GM10266 (cell line): ENCODE measurements around the gene FRMD3.
"Not testable (repeated sequence)": the region's sequence is repeated elsewhere in the genome, so short reads cannot be mapped to it uniquely, and the experiment has no call there.

Experiments
- DNase-seq: peaks from one replicate; pipeline ENCODE4 v3.0.0; 2012; ENCODE audit errors: extremely low spot score
- TF ChIP-seq, protein P1 (sequence below): IDR thresholded peaks from 2 replicates; pipeline ENCODE4 v1.5.1; 2012; ENCODE audit warnings: mild to moderate bottlenecking, low read depth; ENCODE audit not compliant: control insufficient read depth, insufficient read depth; ENCODE audit errors: missing control alignments

FRMD3 gene

DNA sequence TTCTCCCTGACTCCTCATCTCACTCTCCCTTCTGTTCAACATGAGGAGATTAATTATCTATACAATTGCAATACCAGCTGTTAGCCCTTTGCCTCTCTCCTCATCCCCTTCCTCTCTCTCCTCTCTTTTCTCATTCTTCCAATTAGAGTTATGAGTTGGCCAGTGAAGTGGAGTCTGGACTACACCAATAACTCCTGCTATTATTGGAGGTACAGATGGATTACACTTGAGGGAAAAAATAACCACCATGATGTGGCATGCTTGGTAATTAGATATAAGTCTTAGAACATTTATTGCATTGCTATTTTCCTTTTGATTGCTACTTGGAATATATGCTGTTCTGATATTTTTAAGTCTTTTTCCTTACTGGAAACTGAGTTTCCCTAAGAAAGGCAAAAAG is 159.2 kb downstream of the FRMD3 start:
- TF ChIP-seq, protein P1, sequence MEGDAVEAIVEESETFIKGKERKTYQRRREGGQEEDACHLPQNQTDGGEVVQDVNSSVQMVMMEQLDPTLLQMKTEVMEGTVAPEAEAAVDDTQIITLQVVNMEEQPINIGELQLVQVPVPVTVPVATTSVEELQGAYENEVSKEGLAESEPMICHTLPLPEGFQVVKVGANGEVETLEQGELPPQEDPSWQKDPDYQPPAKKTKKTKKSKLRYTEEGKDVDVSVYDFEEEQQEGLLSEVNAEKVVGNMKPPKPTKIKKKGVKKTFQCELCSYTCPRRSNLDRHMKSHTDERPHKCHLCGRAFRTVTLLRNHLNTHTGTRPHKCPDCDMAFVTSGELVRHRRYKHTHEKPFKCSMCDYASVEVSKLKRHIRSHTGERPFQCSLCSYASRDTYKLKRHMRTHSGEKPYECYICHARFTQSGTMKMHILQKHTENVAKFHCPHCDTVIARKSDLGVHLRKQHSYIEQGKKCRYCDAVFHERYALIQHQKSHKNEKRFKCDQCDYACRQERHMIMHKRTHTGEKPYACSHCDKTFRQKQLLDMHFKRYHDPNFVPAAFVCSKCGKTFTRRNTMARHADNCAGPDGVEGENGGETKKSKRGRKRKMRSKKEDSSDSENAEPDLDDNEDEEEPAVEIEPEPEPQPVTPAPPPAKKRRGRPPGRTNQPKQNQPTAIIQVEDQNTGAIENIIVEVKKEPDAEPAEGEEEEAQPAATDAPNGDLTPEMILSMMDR: no peak
- no peak for DNase-seq

DNA sequence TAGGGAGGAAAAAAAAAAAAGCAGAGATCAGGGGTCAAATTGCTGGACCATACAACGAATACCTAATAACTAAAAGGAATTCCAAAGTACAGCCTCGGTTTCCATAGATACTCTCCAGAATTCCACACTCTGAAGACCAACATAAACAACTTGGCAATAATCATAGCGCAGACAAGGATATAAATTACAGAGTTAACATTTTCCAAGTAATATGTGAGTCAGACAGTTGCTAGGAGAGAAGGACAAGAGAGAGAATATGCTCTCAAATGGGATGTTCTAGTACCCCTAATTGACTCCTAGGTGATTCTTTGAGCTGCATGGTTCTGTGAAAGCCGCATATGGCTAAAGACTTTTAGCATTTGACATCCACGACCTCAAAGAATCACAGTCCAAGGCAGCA is 165.2 kb downstream of the FRMD3 start:
- TF ChIP-seq, protein P1: no peak
- no peak for DNase-seq

DNA sequence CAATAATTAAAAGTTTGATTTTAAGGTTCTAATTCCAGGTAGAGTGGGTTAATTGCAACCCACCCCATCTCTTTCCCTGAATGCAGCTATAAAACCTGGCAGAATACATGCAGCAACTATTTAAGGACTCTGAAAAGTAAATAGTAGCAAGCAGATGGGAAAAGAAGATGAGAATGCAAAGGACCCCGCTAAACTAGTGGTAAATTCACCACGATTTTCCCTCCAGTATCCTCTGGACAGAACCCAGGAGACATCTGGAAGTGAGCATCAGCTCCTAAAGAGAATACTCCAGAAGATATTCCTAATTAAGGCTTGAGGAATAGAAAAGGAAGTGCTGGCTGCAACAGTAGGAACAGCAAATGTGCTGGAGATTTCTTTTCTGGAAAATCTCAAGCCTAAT is 170.9 kb downstream of the FRMD3 start:
- TF ChIP-seq, protein P1: no peak
- DNase-seq: no peak

DNA sequence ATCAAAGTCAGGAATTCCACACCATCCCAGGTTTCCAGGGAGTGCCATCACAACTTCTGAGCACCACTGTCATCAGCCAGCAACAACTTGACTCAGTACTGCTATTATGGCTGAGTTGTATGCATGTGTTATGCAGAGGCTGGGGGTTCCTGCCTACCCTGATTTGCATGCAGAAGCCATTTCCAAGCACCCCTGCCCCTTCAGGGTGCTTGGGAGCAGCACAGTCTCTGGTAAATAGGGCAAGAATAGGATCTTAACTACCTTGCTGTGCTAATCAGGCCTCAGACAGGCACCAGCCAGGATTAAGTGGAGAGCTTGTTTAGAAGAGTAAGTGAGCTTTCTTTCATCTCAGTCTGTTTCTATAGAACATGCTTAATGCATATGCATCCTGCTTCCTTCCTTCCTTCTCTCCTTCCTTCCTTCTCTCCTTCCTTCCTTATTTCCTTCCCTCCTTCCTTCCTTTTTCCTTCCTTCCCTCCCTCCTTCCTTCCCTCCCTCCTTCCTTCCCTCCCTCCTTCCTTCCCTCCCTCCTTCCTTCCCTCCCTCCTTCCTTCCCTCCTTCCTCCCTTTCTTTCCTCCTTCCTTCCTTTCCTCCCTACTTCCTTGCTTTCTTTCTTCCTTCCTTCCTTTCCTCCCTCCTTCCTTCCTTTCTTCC is 175.7 kb downstream of the FRMD3 start:
- DNase-seq: no peak
- TF ChIP-seq, protein P1: no peak

DNA sequence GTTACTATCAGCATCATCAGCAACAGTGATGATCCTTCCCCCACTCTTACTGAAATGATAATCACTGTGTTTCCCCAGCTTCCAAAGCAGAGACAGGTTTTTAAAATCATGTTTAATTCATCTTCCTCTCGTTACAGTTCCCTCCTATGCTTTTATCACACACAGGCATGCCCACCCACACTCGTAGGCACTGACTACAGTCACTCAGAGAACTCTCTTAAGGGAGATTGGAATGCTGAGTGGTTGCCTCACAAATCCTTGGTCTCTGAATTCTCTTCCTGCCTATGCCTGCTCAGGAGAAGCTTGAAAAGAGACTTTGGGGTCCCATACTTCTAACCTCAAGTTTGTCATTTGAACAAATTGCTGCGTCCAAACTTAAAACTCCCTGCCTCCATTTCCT is 179.2 kb downstream of the FRMD3 start:
- TF ChIP-seq, protein P1: no peak
- no peak for DNase-seq

DNA sequence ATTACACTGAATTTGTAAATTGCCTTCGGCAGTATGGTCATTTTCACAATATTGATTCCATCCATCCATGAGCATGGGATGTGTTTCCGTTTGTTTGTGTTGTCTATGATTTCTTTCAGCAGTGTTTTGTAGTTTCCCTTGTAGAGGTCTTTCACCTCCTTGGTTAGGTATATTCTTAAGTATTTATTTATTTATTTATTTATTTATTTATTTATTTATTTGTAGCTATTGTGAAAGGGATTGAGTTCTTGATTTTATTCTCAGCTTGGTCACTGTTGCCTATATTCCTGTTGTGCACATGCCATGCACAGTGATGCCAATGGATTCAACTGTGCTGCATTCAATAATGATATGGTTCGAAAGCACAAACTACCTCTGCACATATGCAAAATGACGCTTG is 179.7 kb downstream of the FRMD3 start:
- not testable (repeated sequence) for DNase-seq

DNA sequence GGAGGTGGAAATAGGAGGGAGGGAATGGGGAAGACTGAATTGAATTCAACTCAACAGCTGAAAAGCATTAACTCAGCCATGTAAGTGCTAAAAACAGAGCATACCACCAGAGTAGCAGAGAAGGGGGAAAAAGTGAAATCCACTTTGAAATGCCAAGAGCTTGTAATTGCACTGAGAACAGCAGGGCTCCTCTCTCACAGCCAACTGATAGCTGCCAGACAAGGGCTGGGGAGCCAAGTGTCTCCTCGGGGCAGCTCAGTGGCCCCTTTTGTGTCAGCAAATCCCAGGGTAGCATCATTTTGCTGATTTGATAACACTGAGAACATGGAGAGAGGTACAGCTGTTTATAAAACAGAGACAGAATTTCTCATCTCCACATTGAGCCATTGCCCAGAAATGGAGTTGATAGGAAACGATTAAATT is 182.5 kb downstream of the FRMD3 start:
- no peak for DNase-seq
- TF ChIP-seq, protein P1: no peak

DNA sequence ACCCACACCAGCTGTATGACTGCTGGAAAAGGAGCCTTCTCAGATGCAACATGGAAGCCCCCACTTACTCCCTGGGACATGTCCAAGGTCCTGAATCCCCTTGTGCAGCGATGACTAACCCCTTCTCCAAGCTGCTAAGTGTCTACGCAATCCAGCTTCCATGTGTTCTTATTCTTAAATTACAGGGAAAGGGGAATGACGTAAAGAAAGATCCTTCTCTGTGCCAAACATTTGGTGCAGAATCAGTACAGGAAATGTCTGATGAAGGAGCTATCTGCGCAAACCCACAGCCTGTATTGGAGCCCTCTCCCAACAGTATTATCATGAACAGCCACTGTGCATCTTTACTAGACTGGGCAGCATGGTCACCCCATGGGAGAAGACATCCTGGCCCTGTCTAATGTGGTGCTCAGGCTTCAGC is 183.2 kb downstream of the FRMD3 start:
- DNase-seq: no peak

More for the DNA sequence above, 183.2 kb downstream of the FRMD3 start:
- TF ChIP-seq, protein P1: no peak
